ENCODE measurements around the gene MACROD2.

The MACROD2 gene

DNA sequence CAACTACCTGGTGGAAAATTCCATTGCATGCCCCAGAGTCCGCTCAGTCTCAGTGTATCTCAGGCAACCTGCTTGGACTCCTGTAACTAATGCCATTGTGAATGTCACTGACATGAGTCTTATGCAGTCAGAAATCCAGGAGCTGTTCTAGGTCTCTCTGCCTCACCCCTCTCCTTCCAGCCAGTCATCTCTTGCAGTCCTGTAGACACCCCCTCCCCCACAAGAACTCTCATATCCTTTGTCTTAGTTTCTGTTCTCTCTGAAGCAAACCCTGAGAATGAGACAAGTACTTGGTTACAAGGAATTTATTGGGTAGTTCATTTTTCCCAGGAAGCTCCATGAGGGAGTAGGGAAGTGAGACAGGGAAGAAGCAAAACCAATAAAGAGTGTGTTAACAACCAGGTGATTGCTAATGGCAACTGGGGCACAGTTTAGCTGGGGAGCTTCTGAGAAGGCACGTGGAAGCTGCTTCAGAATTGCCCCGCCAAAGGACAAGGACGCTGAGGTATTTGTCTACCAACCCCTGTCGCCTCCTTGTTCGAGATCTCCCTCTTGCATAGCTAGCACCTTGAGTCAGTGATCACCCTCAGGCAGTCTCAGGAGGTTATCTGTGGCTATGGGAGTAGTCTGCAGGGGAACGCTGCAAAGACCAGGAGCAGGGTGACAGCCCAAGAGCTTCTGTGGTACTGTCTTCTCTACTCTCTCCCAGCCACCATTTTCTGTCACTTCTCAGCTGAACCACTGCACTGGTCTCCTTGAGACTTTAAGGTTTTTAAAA lies 1253.5 kb downstream of the MACROD2 start:
- no peak overlapping the region for H3K4me3 ChIP-seq (ENCODE audit: control insufficient read depth, low read depth, low read length)
- no peak for DNase-seq (ENCODE audit: low read depth)
- TF ChIP-seq, protein P1, sequence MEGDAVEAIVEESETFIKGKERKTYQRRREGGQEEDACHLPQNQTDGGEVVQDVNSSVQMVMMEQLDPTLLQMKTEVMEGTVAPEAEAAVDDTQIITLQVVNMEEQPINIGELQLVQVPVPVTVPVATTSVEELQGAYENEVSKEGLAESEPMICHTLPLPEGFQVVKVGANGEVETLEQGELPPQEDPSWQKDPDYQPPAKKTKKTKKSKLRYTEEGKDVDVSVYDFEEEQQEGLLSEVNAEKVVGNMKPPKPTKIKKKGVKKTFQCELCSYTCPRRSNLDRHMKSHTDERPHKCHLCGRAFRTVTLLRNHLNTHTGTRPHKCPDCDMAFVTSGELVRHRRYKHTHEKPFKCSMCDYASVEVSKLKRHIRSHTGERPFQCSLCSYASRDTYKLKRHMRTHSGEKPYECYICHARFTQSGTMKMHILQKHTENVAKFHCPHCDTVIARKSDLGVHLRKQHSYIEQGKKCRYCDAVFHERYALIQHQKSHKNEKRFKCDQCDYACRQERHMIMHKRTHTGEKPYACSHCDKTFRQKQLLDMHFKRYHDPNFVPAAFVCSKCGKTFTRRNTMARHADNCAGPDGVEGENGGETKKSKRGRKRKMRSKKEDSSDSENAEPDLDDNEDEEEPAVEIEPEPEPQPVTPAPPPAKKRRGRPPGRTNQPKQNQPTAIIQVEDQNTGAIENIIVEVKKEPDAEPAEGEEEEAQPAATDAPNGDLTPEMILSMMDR (IDR thresholded peaks at IDR 0.05; ENCODE audit: control insufficient read depth, insufficient read depth, low read depth, low read length, missing control alignments): no peak

DNA sequence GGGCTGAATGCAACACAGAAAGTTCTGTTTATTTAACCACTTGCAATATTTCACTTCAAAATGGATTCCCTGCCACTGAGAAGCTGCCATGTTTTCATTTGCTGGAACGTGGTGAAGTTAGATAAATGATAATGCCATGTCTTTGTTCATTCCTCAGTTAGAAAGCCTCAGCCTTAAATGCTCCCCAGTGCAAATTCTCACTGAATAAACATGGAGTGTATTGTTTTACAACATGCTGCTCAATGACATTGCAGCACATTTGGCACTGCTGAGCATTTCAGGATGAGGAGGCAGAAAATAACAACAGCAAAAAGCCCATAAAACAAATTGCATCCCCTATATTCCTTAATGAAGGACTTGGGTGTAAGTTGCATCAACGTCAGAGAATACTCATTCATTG lies 1255.9 kb downstream of the MACROD2 start:
- no peak overlapping the region for H3K4me3 ChIP-seq (ENCODE audit: control insufficient read depth, low read depth, low read length)
- TF ChIP-seq, protein P1 (IDR thresholded peaks at IDR 0.05; ENCODE audit: control insufficient read depth, insufficient read depth, low read depth, low read length, missing control alignments): no peak
- no peak for DNase-seq (ENCODE audit: low read depth)

DNA sequence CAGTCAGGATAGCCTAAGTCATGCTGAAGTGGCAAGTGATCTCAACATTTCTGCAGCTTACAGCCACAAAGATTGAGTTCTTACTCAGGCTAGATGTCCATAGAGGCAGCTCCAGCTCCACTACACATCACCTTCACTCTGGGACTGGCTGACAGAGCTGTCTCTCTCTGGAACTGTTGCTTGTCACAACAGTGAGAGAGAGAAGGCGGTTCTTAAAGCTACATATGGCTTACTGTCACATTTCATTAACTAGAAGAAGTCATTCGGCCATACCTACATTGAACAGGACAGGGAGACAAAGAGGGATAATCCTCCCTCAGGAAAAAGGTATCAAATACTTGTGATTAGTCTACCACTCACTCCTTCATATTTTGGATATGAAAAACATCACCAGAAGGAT lies 1257.0 kb downstream of the MACROD2 start:
- no peak for DNase-seq (ENCODE audit: low read depth)
- TF ChIP-seq, protein P1 (IDR thresholded peaks at IDR 0.05; ENCODE audit: control insufficient read depth, insufficient read depth, low read depth, low read length, missing control alignments): no peak
- H3K4me3 ChIP-seq (ENCODE audit: control insufficient read depth, low read depth, low read length): no peak overlapping the region

DNA sequence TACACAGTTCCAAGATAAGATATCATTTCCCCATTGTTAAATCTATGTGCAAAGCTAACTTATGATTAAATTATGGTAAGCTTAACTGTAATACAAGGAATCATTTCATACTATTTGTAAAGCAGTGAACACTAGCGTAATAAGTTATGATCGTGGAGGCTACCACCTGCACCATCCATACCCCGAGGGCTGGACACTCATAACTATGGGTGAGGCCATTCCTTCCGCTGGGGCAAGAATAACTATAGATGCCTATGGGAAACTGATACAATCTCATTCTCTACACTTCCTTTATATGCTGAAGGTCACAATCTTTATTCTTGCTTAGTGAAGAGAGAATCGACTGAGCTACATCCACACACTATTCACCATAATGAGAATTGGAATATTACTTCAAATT lies 1258.1 kb downstream of the MACROD2 start:
- TF ChIP-seq, protein P1 (IDR thresholded peaks at IDR 0.05; ENCODE audit: control insufficient read depth, insufficient read depth, low read depth, low read length, missing control alignments): no peak
- no peak overlapping the region for H3K4me3 ChIP-seq (ENCODE audit: control insufficient read depth, low read depth, low read length)
- DNase-seq (ENCODE audit: low read depth): no peak

DNA sequence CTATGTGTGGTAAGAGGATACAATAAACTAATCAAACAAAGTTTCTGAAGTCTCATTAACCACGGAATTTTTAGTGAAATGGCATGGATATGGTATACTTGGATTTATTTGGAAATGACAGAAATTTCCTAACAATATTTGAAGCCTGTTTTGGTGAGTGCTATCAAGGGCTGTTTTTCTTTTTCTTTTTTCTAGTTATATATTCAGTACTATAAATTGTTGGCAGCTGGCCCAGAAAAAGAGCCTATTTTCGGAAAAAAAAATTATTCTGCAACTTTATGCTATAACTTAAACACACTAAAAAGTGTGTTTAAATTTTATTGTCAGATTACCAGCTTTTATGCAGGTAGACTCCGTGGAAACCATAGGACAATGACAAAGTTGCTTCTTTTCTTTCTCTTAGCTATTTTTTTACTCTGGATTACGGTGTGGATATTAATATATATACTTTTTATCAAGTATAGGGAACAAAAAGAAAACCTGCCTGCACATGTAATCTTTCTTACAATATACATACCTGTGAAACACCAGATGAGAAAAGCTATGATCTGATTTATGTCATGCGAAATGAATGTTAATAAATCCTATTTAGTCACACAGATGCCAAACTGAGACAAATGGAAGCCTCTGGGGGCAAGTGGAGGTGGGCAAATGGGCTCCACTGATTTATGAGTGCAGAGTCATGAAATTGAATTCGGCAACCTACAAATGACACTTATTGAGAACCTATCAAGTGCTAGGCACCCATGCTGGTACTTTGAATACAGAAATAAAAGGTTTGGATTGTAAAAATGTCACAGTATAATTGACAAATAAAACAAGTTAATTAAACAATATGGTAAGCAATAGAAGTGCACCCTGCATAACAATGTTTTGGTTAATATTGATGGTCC lies 1261.6 kb downstream of the MACROD2 start:
- H3K4me3 ChIP-seq (ENCODE audit: control insufficient read depth, low read depth, low read length): no peak overlapping the region
- TF ChIP-seq, protein P1 (IDR thresholded peaks at IDR 0.05; ENCODE audit: control insufficient read depth, insufficient read depth, low read depth, low read length, missing control alignments): no peak
- no peak for DNase-seq (ENCODE audit: low read depth)

DNA sequence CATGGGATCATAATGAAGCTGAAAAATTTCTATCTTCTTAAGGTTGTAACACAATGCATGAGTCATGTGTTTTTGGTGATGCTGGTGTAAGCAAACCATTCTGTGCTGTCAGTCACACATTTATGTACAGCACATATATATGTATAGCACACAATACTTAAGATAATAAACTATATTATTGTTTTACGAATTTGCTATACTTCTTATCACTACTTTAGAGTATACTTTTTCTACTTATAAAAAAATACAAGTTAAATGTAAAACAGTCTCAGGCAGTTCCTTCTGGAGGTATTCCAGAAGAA lies 1262.2 kb downstream of the MACROD2 start:
- H3K4me3 ChIP-seq (ENCODE audit: control insufficient read depth, low read depth, low read length): no peak overlapping the region
- TF ChIP-seq, protein P1 (IDR thresholded peaks at IDR 0.05; ENCODE audit: control insufficient read depth, insufficient read depth, low read depth, low read length, missing control alignments): no peak
- no peak for DNase-seq (ENCODE audit: low read depth)
